ENCODE data around the gene VAX1. TPM values are rescaled to one million over a fixed set of nuclear protein-coding genes. Genes with fewer than 3 reads are reported as not detected.

VAX1 gene
- total and polyA plus RNA-seq, 4 donors = not detected

GRCh38 chr10:117132751-117133231 is 5.3 kb downstream of the VAX1 start:
- 3 to 6% methylated on average over 27 of the region's 27 CpGs for WGBS, 2 donors
- no peak overlapping the region for H3K4me3 ChIP-seq

GRCh38 chr10:117131376-117132327 is 6.4 kb downstream of the VAX1 start:
- no peak overlapping the region for H3K4me3 ChIP-seq
- peaks cover 0 to 16% (median 0%) of the 10 kb centered on the region in 4 donors for H3K9me3 ChIP-seq (ENCODE audit: control insufficient read depth in 4 of 4, insufficient read depth in 3 of 4, low read length in 3 of 4)
- peaks cover 29 to 96% (median 94%) of the 10 kb centered on the region in 3 donors for H3K27me3 ChIP-seq (ENCODE audit: control insufficient read depth in 3 of 3, insufficient read depth in 3 of 3, low read length in 2 of 3)
- DNase-seq = peak in 1 of 3 donors; percentile 21
- ATAC-seq (ENCODE audit: insufficient read depth, low FRiP score) = no peak
- H3K9ac ChIP-seq (ENCODE audit: insufficient read depth in 1 of 2, low read length in 2 of 2) = no peak overlapping the region
- H3K36me3 ChIP-seq (ENCODE audit: control insufficient read depth in 4 of 4, insufficient read depth in 4 of 4, low read length in 4 of 4) = no peaks in the 10 kb centered on the region
- peaks cover 0 to 27% (median 3%) of the 10 kb centered on the region in 5 donors for H3K4me1 ChIP-seq (ENCODE audit: control insufficient read depth in 5 of 5, insufficient read depth in 5 of 5, low read length in 5 of 5)
- WGBS, 2 donors = 5 to 6% methylated on average over 47 of the region's 47 CpGs
- no peak overlapping the region for H3K27ac ChIP-seq (ENCODE audit: low read depth in 1 of 2, low read length in 1 of 2)
- TF ChIP-seq CTCF (IDR thresholded peaks at IDR 0.05; ENCODE audit: control extremely low read depth, extremely low read depth) = no peak

More at GRCh38 chr10:117132751-117133231, 5.3 kb downstream of the VAX1 start:
- Histone ChIP-seq H3K27me3 (ENCODE audit: control insufficient read depth in 3 of 3, insufficient read depth in 3 of 3, low read length in 2 of 3) (peaks cover 30 to 91% (median 85%) of the 10 kb centered on the region in 3 donors), H3K27ac (ENCODE audit: low read depth in 1 of 2, low read length in 1 of 2) (no peak overlapping the region), H3K9ac (ENCODE audit: insufficient read depth in 1 of 2, low read length in 2 of 2) (no peak overlapping the region), H3K9me3 (ENCODE audit: control insufficient read depth in 4 of 4, insufficient read depth in 3 of 4, low read length in 3 of 4) (peaks cover 0 to 13% (median 0%) of the 10 kb centered on the region in 4 donors), H3K4me1 (ENCODE audit: control insufficient read depth in 5 of 5, insufficient read depth in 5 of 5, low read length in 5 of 5) (peaks cover 0 to 37% (median 5%) of the 10 kb centered on the region in 5 donors), H3K36me3 (ENCODE audit: control insufficient read depth in 4 of 4, insufficient read depth in 4 of 4, low read length in 4 of 4) (no peaks in the 10 kb centered on the region)
- peak in 1 of 3 donors; percentile 26 for DNase-seq
- no peak for TF ChIP-seq CTCF (IDR thresholded peaks at IDR 0.05; ENCODE audit: control extremely low read depth, extremely low read depth)
- ATAC-seq (ENCODE audit: insufficient read depth, low FRiP score) = no peak

GRCh38 chr10:117130862-117131375 is 7.2 kb downstream of the VAX1 start:
- Histone ChIP-seq H3K27me3 (ENCODE audit: control insufficient read depth in 3 of 3, insufficient read depth in 3 of 3, low read length in 2 of 3) (peaks cover 26 to 91% (median 87%) of the 10 kb centered on the region in 3 donors), H3K4me3 (no peak overlapping the region), H3K9me3 (ENCODE audit: control insufficient read depth in 4 of 4, insufficient read depth in 3 of 4, low read length in 3 of 4) (peaks cover 0 to 16% (median 0%) of the 10 kb centered on the region in 4 donors), H3K9ac (ENCODE audit: insufficient read depth in 1 of 2, low read length in 2 of 2) (no peak overlapping the region), H3K27ac (ENCODE audit: low read depth in 1 of 2, low read length in 1 of 2) (no peak overlapping the region), H3K36me3 (ENCODE audit: control insufficient read depth in 4 of 4, insufficient read depth in 4 of 4, low read length in 4 of 4) (no peaks in the 10 kb centered on the region), H3K4me1 (ENCODE audit: control insufficient read depth in 5 of 5, insufficient read depth in 5 of 5, low read length in 5 of 5) (peaks cover 0 to 27% (median 0%) of the 10 kb centered on the region in 5 donors)
- no peak for DNase-seq
- WGBS, 2 donors = 21 to 26% methylated on average over 8 of the region's 8 CpGs
- ATAC-seq (ENCODE audit: insufficient read depth, low FRiP score) = no peak
- no peak for TF ChIP-seq CTCF (IDR thresholded peaks at IDR 0.05; ENCODE audit: control extremely low read depth, extremely low read depth)
